B cell (primary cell): ENCODE measurements around the gene H1-8.

Experiments
- CTCF ChIP-seq: fragments of 200-600 bp; IDR thresholded peaks from one replicate; pipeline ENCODE4 v1.8.0; 2022; ENCODE audit warnings: antibody characterized with exemption, mild to moderate bottlenecking
- EZH2 ChIP-seq: IDR thresholded peaks from 2 replicates; pipeline ENCODE4 v1.6.1; 2012; ENCODE audit warnings: borderline replicate concordance, low read depth, mild to moderate bottlenecking, moderate library complexity, low read length; ENCODE audit not compliant: insufficient read depth, poor library complexity, severe bottlenecking

- TF ChIP-seq CTCF (no peak), EZH2 (no peak)
Measured at GRCh38 chr3:129599073-129599472, 56.1 kb downstream of the H1-8 start.
